Mesendoderm (in vitro differentiated cells): ENCODE results near the gene MREG.

ENCODE experiments used
- DNase-seq: peaks from one replicate; pipeline ENCODE4 v3.0.0; 2013
- H2AK5ac ChIP-seq: 2 replicates; pipeline ENCODE4 v1.6.1; 2013; ENCODE audit warnings: low read length, inconsistent platforms
- H2BK120ac ChIP-seq: 2 replicates; pipeline ENCODE4 v1.6.1; 2013; ENCODE audit warnings: low read depth, mild to moderate bottlenecking, low read length, moderate library complexity, mixed read lengths
- H2BK15ac ChIP-seq: replicated peaks from 2 replicates; pipeline ENCODE4 v1.6.1; 2013; ENCODE audit warnings: low read depth, mild to moderate bottlenecking, moderate library complexity
- H2BK5ac ChIP-seq: 2 replicates; pipeline ENCODE4 v1.6.1; 2013; ENCODE audit warnings: low read length, inconsistent platforms
- H3K18ac ChIP-seq: 2 replicates; pipeline ENCODE4 v1.6.1; 2013; ENCODE audit warnings: mild to moderate bottlenecking, low read length, mixed read lengths
- H3K23ac ChIP-seq: one replicate; pipeline ENCODE4 v1.6.1; 2013; ENCODE audit warnings: low read length
- H3K27ac ChIP-seq: 2 replicates; pipeline ENCODE4 v1.5.1; 2013; ENCODE audit warnings: low read depth, mild to moderate bottlenecking, inconsistent platforms, low read length, moderate library complexity
- H3K27me3 ChIP-seq: 2 replicates; pipeline ENCODE4 v1.6.1; 2013; ENCODE audit warnings: low read length, control low read depth, mild to moderate bottlenecking, inconsistent platforms; ENCODE audit not compliant: insufficient read depth, poor library complexity
- H3K36me3 ChIP-seq: 2 replicates; pipeline ENCODE4 v1.6.1; 2013; ENCODE audit warnings: low read length, inconsistent platforms; ENCODE audit not compliant: control insufficient read depth, insufficient read depth
- H3K4ac ChIP-seq: one replicate; pipeline ENCODE4 v1.6.1; 2013; ENCODE audit warnings: low read depth, mild to moderate bottlenecking, low read length, moderate library complexity
- H3K4me1 ChIP-seq: 2 replicates; pipeline ENCODE4 v1.6.1; 2013; ENCODE audit warnings: low read depth, low read length, inconsistent platforms; ENCODE audit not compliant: control insufficient read depth
- H3K4me2 ChIP-seq: 2 replicates; pipeline ENCODE4 v1.6.1; 2013; ENCODE audit warnings: low read length
- H3K4me3 ChIP-seq: 2 replicates; pipeline ENCODE4 v1.5.1; 2013; ENCODE audit warnings: mild to moderate bottlenecking, low read length
- H3K56ac ChIP-seq: one replicate; pipeline ENCODE4 v1.6.1; 2013; ENCODE audit warnings: low read length
- H3K79me1 ChIP-seq: 2 replicates; pipeline ENCODE4 v1.6.1; 2013; ENCODE audit warnings: low read length, inconsistent platforms
- H3K79me2 ChIP-seq: 2 replicates; pipeline ENCODE4 v1.6.1; 2013; ENCODE audit warnings: mild to moderate bottlenecking, low read length; ENCODE audit not compliant: control insufficient read depth, insufficient read depth
- H3K9ac ChIP-seq: 2 replicates; pipeline ENCODE4 v1.6.1; 2013; ENCODE audit warnings: low read length, inconsistent platforms
- H4K5ac ChIP-seq: one replicate; pipeline ENCODE4 v1.6.1; 2013; ENCODE audit warnings: low read length
- H4K8ac ChIP-seq: one replicate; pipeline ENCODE4 v1.6.1; 2013; ENCODE audit warnings: low read depth, mild to moderate bottlenecking, control low read depth, low read length, moderate library complexity
- WGBS: extraction: QIAGEN DNeasy Blood & Tissue Kit; methylation state at CpG from one replicate; pipeline ENCODE4 v1.1.7; 2013; ENCODE audit warnings: low lambda C conversion rate, missing lambda C conversion rate; ENCODE audit not compliant: insufficient coverage; ENCODE audit errors: extremely low coverage; 5-methylcytosine and 5-hydroxymethylcytosine counted together

The MREG gene

GRCh38 chr2:215900203-215900611 lies 113.1 kb downstream of the MREG start:
- Histone ChIP-seq H3K27me3 (no peaks in the 10 kb centered on the region), H3K4me3 (no peak overlapping the region), H4K5ac (no peak overlapping the region), H4K8ac (no peak overlapping the region), H3K18ac (no peak overlapping the region), H3K4me1 (peaks cover under 1% of the 10 kb centered on the region), H3K4ac (no peak overlapping the region), H3K4me2 (no peak overlapping the region), H2BK5ac (no peak overlapping the region), H3K27ac (no peak overlapping the region), H3K23ac (no peak overlapping the region), H3K79me1 (no peaks in the 10 kb centered on the region), H2BK15ac (no peak overlapping the region), H2BK120ac (no peak overlapping the region), H3K56ac (no peak overlapping the region), H2AK5ac (no peak overlapping the region), H3K36me3 (no peaks in the 10 kb centered on the region), H3K9ac (no peak overlapping the region), H3K79me2 (no peaks in the 10 kb centered on the region)
- no peak for DNase-seq
- no CpG with 5 or more reads among the region's 4 CpGs for WGBS

- Histone ChIP-seq H3K56ac (no peak overlapping the region), H3K79me1 (no peaks in the 10 kb centered on the region), H2BK120ac (no peak overlapping the region), H3K27me3 (no peaks in the 10 kb centered on the region), H2BK15ac (no peak overlapping the region), H3K36me3 (no peaks in the 10 kb centered on the region), H2AK5ac (no peak overlapping the region), H3K79me2 (no peaks in the 10 kb centered on the region), H3K4me3 (no peak overlapping the region), H4K8ac (no peak overlapping the region), H3K18ac (no peak overlapping the region), H3K23ac (no peak overlapping the region), H2BK5ac (no peak overlapping the region), H3K4me2 (no peak overlapping the region), H3K4me1 (no peaks in the 10 kb centered on the region), H3K27ac (no peak overlapping the region), H4K5ac (no peak overlapping the region), H3K9ac (no peak overlapping the region), H3K4ac (no peak overlapping the region)
- WGBS: no CpG with 5 or more reads among the region's 14 CpGs
- no peak for DNase-seq
Measured at GRCh38 chr2:215899141-215900074, 113.9 kb downstream of the MREG start.

GRCh38 chr2:215898363-215898762 lies 115.0 kb downstream of the MREG start:
- Histone ChIP-seq H3K56ac (no peak overlapping the region), H3K27me3 (no peaks in the 10 kb centered on the region), H3K27ac (no peak overlapping the region), H3K4me1 (no peaks in the 10 kb centered on the region), H3K9ac (no peak overlapping the region), H3K79me2 (no peaks in the 10 kb centered on the region), H3K4me3 (no peak overlapping the region), H3K23ac (no peak overlapping the region), H2BK15ac (no peak overlapping the region), H3K18ac (no peak overlapping the region), H3K4me2 (no peak overlapping the region), H4K5ac (no peak overlapping the region), H3K4ac (no peak overlapping the region), H2BK5ac (no peak overlapping the region), H4K8ac (no peak overlapping the region), H2AK5ac (no peak overlapping the region), H3K36me3 (no peaks in the 10 kb centered on the region), H3K79me1 (no peaks in the 10 kb centered on the region), H2BK120ac (no peak overlapping the region)
- DNase-seq: no peak
- no CpG with 5 or more reads among the region's 2 CpGs for WGBS

- Histone ChIP-seq H3K79me2 (no peaks in the 10 kb centered on the region), H3K18ac (no peak overlapping the region), H3K4me2 (no peak overlapping the region), H2BK5ac (no peak overlapping the region), H2BK120ac (no peak overlapping the region), H3K79me1 (no peaks in the 10 kb centered on the region), H3K56ac (no peak overlapping the region), H3K27me3 (no peaks in the 10 kb centered on the region), H3K9ac (no peak overlapping the region), H2BK15ac (no peak overlapping the region), H4K8ac (no peak overlapping the region), H3K4me3 (no peak overlapping the region), H4K5ac (no peak overlapping the region), H3K36me3 (no peaks in the 10 kb centered on the region), H3K4ac (no peak overlapping the region), H3K23ac (no peak overlapping the region), H2AK5ac (no peak overlapping the region), H3K27ac (no peak overlapping the region), H3K4me1 (no peaks in the 10 kb centered on the region)
- DNase-seq: no peak
- no CpG with 5 or more reads among the region's 4 CpGs for WGBS
Measured at GRCh38 chr2:215896921-215897320, 116.4 kb downstream of the MREG start.

GRCh38 chr2:215895330-215895729 lies 118.0 kb downstream of the MREG start:
- Histone ChIP-seq H2BK120ac (no peak overlapping the region), H3K79me1 (no peaks in the 10 kb centered on the region), H2AK5ac (no peak overlapping the region), H3K27ac (no peak overlapping the region), H3K4me3 (no peak overlapping the region), H2BK15ac (no peak overlapping the region), H3K27me3 (no peaks in the 10 kb centered on the region), H3K79me2 (no peaks in the 10 kb centered on the region), H3K4ac (no peak overlapping the region), H3K4me1 (no peaks in the 10 kb centered on the region), H3K56ac (no peak overlapping the region), H3K18ac (no peak overlapping the region), H3K23ac (no peak overlapping the region), H3K9ac (no peak overlapping the region), H3K4me2 (no peak overlapping the region), H3K36me3 (no peaks in the 10 kb centered on the region), H2BK5ac (no peak overlapping the region), H4K8ac (no peak overlapping the region), H4K5ac (no peak overlapping the region)
- no peak for DNase-seq
- WGBS: no CpG with 5 or more reads among the region's 4 CpGs
